HCT116 (cell line): ENCODE measurements around the gene TENT5A.

Experiments
- CTCF ChIP-seq, 3 experiments: fragments of 200-600 bp in 1 of 3; sonication (generic) in 1 of 3; IDR thresholded peaks in 2 of 3; conservative IDR thresholded peaks in 1 of 3; 2 replicates each; pipeline ENCODE4 v1.5.1; 2012 to 2017; ENCODE audit warnings: low read depth in 2 of 3, low read length in 2 of 3, antibody characterized with exemption in 1 of 3, borderline replicate concordance in 1 of 3, control low read depth in 1 of 3, mild to moderate bottlenecking in 1 of 3, mixed read lengths in 1 of 3, mixed run types in 1 of 3, moderate library complexity in 1 of 3; ENCODE audit not compliant: insufficient read depth in 1 of 3
- POLR2A ChIP-seq: IDR thresholded peaks from 2 replicates; pipeline ENCODE4 v1.7.0; 2011; ENCODE audit warnings: borderline replicate concordance; ENCODE audit not compliant: insufficient read depth, insufficient read length; ENCODE audit errors: extremely low read depth
- REST ChIP-seq: IDR thresholded peaks from 2 replicates; pipeline ENCODE4 v1.6.1; 2012; ENCODE audit warnings: low read depth
- ZBTB33 ChIP-seq: IDR thresholded peaks from 2 replicates; pipeline ENCODE4 v1.6.1; 2011; ENCODE audit warnings: mild to moderate bottlenecking, low read length, moderate library complexity; ENCODE audit not compliant: insufficient replicate concordance; ENCODE audit errors: extremely low read depth
- ZNF274 ChIP-seq: fragments of 200-500 bp; sonication (Bioruptor generic); IDR thresholded peaks from 2 replicates; pipeline ENCODE4 v1.6.1; 2014; ENCODE audit warnings: mild to moderate bottlenecking, low read depth, low read length, inconsistent platforms

GRCh38 chr6:81781624-81782023 is 29.1 kb upstream of the TENT5A start:
- no peak for TF ChIP-seq ZBTB33
- TF ChIP-seq CTCF (IDR thresholded peaks at IDR 0.05 in 2 of 3, conservative IDR thresholded peaks at IDR 0.05 in 1 of 3; ENCODE audit: borderline replicate concordance in 1 of 3, insufficient read depth in 1 of 3, low read depth in 2 of 3, low read length in 2 of 3): no peak
- TF ChIP-seq REST: no peak
- TF ChIP-seq ZNF274: no peak
- TF ChIP-seq POLR2A: no peak
